IPS-18c (cell line): ENCODE results near the gene BNIP2.

Experiments used
- H3K4me3 ChIP-seq: 2 replicates; pipeline ENCODE4 v1.7.0; 2013; ENCODE audit warnings: low read depth, mild to moderate bottlenecking, low read length, moderate library complexity; ENCODE audit not compliant: insufficient read depth
- H3K9me3 ChIP-seq: one replicate; pipeline ENCODE4 v1.6.1; 2013; ENCODE audit warnings: mild to moderate bottlenecking, low read length, moderate library complexity; ENCODE audit not compliant: control insufficient read depth, insufficient read depth

The BNIP2 gene

DNA sequence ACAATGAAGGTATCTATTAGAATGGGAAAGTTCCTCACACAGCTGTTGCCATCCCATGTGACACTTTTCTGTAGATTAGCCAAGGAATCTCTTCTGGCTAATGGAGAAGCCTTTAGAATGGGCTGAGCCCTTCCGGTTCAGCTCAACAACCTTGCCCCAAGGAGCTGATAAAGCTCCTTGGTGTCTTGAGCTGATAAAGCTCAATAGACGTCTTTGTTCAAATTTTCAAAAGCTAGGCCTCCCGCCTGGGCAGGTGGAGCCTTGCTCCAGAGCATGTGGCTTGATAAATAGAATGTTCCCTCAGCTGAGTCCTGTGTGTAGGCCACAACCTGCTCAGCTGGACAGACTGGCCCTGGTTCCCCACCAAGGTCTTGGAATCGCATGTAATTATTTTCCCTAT lies 7.2 kb upstream of the BNIP2 start:
- Histone ChIP-seq H3K4me3 (no peak overlapping the region), H3K9me3 (no peaks in the 10 kb centered on the region)

DNA sequence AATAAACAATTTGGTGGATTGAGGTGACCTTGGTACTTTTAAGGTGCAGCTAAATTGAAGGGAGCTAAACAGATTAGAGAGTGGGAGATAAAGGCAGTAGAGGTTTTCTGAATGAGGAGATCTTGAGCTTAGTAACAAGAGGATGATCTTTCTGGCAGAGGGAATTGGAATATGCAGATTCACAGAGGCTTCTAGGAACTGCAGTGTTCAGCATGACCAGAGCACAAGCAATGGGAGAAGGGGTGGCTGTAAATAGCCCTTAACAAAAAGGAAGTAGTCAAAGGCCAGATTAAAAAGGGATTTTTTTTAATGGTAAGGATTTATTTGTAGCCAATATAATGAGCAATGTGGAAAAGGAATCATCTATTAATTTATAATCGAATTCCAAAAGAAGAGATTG lies 5.7 kb upstream of the BNIP2 start:
- Histone ChIP-seq H3K9me3 (no peaks in the 10 kb centered on the region), H3K4me3 (no peak overlapping the region)

DNA sequence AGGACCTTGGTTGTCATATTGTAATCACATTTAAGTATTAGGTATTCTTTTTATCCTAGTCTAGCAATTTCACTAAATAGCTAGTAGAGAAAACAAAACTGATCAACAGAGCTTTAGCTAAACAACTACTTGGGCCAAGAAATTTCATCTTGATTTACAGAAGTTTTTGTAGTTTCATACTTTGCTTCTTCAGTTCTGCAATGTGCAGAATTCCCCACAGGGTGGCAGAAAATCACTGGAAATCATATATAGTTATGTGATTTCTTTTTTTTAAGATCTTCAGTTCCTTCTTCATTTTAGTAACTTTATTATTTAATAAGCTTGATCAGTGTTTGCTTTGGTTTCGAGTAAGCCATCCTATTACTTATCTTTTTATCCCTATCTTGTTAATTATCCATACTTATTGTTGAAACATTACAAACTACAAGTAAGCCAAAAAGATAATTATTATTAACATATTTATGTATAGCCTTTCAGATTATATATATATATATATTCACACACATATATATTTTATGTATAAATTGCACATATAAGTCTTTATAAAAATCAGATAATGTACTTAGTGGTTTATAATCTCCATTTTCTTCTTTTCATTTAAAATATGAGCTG lies 2.2 kb upstream of the BNIP2 start:
- Histone ChIP-seq H3K4me3 (no peak overlapping the region), H3K9me3 (no peaks in the 10 kb centered on the region)

DNA sequence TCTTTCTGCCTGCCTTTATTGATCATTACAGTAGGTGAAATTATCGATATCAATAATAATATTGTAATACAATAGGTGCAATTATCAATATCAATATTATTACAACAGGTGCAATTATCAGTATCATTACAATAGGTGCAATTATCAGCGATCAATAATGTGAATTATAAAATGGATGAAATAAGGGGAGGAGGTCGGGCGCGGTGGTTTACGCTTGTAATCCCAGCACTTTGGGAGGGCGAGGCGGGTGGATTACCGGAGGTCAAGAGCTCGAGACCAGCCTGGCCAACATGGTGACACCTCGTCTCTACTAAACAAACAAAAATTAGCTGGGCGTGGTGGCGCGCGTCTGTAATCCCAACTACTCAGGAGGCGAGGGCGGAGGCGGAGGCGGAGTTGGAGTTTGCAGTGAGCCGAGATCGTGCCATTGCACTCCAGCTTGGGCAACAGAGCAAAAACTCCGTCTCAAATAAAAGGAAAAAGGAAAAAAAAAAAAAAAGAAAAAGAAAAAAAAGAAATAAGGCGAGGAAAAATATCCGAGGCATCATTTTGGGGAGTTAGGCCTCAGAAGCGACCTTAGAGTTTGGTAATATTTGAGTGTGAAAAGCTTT lies 611 bp upstream of the BNIP2 start:
- no peaks in the 10 kb centered on the region for H3K9me3 ChIP-seq
- peak overlapping the region; percentile 96 for H3K4me3 ChIP-seq

DNA sequence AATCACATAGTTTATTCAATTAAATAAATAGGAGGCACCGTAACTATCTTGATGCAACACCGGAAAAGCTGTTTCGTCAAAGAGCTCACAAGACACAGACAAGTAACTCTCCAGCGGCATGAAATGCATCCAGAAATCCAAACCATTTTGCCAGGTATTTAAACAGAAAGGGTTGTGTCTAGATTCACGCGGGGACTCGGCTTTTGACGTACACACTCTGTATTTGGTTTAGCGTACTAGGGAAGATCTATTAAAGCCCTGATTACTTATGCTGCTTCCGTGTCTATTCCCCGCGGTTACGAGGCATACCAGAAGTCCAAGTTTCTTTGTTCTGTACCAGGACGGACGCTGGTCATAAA lies 718 bp downstream of the BNIP2 start:
- no peaks in the 10 kb centered on the region for H3K9me3 ChIP-seq
- H3K4me3 ChIP-seq, result peak overlapping the region; percentile 96

DNA sequence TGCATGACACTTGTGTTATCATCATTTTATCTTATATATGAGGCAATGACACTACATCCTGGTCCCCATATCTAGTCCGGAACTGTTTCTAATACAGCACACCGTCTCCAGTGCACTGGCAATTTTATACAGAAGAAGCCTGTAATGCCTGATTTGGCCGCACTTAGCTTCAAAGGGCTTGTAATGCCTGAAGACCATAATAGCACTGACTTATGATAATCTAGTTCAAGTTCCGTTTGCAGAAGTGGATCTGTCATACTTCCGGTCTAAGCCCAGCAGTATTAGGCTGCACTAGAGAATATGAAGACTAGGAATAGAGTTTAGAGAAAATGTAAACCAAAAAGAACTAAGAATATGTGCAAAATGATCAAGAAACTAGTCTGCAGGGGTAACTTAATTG lies 1.3 kb downstream of the BNIP2 start:
- H3K4me3 ChIP-seq, result peak overlapping the region; percentile 96
- H3K9me3 ChIP-seq, result no peaks in the 10 kb centered on the region

DNA sequence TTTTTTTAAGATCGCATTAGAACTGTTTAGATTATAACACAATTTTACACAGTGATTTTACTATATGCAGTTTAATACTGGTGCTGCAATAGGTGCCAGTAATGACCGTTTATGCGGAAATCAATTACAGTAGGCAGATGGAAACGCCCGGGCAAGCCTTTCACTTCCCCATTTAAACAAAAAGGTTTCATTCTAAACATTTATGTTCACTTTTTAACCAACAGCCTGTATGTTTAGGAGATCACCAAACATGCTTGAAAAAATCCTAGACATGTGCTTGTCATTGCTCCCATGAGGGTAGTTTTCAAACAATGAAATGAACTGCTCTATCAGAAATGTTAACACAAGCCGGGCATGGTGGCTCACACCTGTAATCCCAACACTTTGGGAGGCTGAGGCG lies 2.7 kb downstream of the BNIP2 start:
- Histone ChIP-seq H3K4me3 (no peak overlapping the region), H3K9me3 (no peaks in the 10 kb centered on the region)

DNA sequence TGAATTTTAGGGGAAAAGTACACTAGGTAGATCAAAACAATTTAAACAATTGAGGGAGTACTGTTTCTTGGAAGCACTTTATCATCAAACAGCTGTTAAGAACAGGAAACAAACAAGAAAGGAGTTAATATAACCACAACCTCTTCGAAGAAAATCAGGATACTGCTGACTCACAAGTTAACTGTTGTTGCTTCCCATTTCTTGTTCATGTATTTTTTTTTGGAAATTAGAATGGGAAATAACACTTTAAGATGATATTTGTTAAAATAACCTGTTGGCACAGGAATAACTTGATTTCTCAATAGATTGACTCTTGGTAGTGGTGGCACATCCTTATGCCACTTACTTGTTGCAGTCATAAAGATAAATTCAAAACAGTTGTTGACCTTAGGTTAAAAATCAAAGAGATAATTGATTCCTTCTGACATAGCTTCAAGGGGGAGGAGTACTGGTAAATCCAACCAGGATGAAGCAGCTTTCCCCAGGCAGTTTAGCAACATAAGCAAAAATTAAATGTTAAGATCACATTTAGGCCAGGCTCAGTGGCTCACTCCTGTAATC lies 3.3 kb downstream of the BNIP2 start:
- Histone ChIP-seq H3K9me3 (no peaks in the 10 kb centered on the region), H3K4me3 (no peak overlapping the region)

DNA sequence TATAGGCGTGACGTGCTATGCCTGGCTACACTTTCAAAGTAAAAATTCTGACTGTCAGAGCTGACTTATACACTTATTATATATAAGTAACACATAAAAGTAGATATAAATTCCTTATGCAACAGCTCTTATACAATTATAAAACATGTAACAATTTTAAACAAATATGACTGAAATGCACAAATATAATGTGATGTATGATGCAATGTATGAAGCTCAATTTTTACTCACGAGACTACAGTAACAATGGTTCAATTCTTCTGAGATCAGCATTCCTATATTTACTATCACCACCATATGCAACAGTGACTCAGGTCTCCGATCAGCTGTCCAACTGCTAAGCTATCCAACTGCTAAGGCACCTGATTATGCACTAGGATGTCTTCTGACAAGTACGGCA lies 8.2 kb downstream of the BNIP2 start:
- Histone ChIP-seq H3K4me3 (no peak overlapping the region), H3K9me3 (no peaks in the 10 kb centered on the region)

DNA sequence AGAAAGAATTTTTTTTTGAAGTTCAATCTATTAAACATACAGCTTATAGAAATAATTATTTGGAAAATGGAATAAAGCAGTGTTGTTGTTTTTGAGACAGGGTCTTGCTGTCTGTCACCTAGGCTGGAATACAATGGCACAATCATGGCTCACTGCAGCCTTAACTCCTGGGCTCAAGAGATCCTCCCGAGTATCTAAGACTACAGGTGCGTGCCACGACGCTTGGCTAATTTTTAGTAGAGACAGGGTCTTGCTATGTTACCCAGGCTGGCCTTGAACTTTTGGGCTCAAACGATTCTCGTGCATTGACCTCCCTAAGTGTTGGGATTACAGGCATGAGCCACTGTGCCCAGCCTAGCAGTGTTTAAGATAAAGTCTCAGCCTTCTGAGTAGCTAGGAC lies 8.8 kb downstream of the BNIP2 start:
- no peak overlapping the region for H3K4me3 ChIP-seq
- no peaks in the 10 kb centered on the region for H3K9me3 ChIP-seq

DNA sequence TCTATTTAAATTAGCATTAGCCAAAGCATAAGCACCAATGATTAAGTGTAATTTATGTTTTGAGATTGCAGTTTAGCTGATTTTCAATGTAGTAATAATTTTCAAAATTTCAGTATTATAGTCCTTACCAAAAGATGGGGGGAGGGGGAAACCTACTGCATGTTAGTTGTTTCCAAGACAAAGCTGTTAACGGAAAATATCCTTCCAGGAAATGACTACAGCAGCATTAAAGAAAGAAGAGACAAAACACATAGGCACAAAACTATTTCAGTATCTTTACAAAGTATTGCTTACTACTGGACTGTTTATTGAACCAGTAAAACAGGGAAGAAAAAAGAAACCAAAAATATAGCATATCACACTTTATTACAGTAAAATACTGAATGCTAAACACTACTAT lies 10.5 kb downstream of the BNIP2 start:
- Histone ChIP-seq H3K9me3 (no peaks in the 10 kb centered on the region), H3K4me3 (no peak overlapping the region)

DNA sequence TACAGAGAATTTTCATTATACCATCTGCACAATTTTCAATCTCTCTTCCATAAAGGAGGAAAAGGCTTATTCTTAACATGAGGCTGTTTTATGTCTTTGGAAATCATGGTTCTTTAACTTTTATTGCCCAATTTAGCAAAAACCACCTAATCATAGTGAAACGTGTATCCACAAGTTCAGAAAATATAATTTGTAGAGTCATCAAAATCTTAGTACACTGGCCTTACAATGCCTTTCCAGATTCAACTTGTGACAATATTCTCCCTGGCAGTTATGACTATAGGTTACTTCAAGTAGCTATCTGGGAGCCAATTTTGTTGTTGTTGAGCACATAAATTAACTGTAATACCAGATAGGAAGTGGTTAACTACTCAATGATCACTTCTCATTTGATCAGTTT lies 10.9 kb downstream of the BNIP2 start:
- H3K9me3 ChIP-seq, result no peaks in the 10 kb centered on the region
- no peak overlapping the region for H3K4me3 ChIP-seq

DNA sequence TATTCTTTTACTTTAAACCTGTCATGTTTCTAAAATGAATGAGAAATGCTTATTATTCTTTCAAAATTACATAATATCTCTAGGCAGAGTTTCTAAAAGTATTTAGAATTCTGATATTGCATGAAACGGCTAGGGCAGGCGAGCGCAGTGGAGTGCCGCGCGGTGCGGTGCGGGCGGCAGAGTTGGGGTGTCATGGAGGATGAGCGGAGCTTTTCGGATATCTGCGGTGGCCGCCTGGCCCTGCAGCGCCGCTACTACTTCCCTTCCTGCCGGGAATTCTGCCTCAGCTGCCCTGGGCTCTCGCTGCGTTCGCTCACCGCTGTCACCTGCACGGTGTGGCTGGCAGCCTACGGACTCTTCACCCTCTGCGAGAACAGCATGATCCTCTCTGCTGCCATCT lies 12.6 kb downstream of the BNIP2 start:
- Histone ChIP-seq H3K9me3 (no peaks in the 10 kb centered on the region), H3K4me3 (no peak overlapping the region)

DNA sequence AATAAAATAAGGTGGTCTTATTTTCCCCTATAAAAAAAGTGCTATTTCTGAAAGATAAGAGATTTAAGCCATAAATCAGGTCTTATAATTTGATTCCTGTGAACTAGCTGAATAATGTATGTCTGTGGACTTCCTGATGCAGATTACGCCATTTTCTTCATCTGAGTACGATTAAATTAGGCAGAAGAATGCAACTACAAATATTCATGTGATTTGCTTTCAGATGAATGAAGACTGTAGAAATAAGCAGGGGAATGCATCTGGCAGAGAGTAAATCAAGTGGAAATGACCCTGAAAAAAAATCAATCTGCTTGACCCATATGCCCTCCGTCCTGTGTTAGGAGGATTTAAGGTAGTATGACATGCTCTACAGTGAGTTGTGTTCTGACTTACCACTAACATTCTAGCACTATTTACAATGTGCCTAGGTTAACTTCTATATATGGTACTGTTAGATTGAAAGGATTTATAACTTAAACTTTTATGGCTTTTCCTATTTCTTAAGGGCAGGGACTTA lies 14.7 kb downstream of the BNIP2 start:
- no peaks in the 10 kb centered on the region for H3K9me3 ChIP-seq
- no peak overlapping the region for H3K4me3 ChIP-seq

DNA sequence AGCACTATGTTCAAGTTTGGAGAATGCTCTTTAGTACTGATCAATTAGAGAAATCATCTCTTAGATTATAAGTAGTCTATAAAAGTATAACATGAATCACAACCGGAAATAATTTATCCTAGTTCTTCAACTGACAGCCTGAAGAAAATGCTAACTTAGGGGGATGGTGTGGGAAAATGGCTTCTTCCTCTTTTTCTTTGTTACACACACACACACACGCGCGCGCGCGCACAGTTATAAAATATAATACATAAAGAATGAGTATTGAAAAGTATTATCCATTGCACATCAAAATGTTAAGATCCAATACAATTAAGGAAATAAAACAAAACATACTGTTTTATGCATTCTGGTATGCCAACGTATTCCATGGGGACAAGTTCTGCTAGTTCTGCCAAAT lies 20.6 kb downstream of the BNIP2 start:
- no peak overlapping the region for H3K4me3 ChIP-seq
- H3K9me3 ChIP-seq, result no peaks in the 10 kb centered on the region

DNA sequence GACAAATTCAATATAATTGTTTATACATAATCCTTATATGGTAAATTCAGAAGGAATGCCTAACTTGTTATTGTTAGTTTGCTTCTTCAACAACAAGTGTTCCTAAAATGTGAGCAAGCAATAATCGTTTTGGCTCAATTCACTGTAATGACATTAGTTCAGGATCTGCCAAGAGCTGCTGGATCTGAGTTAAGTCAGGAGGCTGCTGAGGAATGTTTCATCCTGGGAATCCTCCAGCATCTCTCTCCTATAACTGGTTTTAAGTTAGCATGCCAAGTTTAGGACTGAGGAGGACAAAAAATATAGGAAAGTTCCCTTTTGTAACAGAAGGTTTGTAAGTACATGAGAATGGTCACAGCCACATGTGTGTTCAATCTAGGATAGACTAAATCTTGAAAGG lies 26.9 kb downstream of the BNIP2 start:
- no peak overlapping the region for H3K4me3 ChIP-seq

DNA sequence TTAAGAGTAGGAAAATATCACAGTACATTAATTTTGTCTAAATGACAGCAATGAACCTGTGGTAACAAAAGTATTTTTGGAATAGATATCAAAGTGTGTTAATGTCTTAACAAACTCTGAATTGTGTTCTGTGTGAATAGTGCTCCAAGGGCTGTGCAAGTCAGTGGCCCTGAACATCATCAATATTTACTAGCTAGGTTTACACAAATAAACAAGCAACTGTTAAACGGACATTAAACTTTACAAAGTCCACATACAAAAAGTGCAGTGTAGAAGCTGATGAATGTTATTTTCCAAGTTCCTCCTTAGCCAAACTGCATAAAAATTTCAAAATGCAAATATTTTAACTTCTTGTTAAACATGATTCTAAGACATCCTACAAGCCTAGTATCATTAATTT lies 29.8 kb downstream of the BNIP2 start:
- Histone ChIP-seq H3K4me3 (no peak overlapping the region), H3K9me3 (no peaks in the 10 kb centered on the region)

More for the DNA sequence above, 26.9 kb downstream of the BNIP2 start:
- H3K9me3 ChIP-seq, result no peaks in the 10 kb centered on the region

DNA sequence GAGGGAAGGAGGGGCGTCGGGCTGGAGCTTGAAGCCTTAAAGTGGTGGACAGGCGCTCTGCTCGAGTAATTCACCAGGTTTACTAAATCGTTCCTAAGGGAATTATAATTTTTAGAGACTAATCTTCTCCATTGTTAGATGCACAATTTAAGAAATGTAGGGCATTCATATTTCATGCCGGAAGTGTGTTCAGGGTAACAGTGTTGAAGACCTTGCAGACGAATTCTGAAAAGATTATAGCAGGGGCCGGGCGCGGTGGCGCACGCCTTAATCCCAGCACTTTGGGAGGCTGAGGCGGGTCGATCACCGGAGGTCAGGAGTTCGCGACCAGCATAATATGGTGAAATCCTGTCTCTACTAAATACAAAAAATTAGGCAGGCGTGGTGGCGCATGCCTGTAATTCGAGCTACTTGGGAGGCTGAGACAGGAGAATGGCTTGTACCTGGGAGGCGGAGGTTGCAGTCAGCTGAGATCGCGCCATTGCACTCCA lies 31.4 kb downstream of the BNIP2 start:
- Histone ChIP-seq H3K4me3 (peak overlapping the region; percentile 65; the same call in 1 of the 2 replicates), H3K9me3 (no peaks in the 10 kb centered on the region)
